GM12872 (cell line): ENCODE measurements around the gene EIF4ENIF1.

Experiments used
- TF ChIP-seq, protein P1 (sequence below): IDR thresholded peaks from 3 replicates; pipeline ENCODE4 v1.5.1; 2011; ENCODE audit warnings: low read depth, mild to moderate bottlenecking, low read length, moderate library complexity; ENCODE audit not compliant: insufficient read depth

The EIF4ENIF1 gene

DNA sequence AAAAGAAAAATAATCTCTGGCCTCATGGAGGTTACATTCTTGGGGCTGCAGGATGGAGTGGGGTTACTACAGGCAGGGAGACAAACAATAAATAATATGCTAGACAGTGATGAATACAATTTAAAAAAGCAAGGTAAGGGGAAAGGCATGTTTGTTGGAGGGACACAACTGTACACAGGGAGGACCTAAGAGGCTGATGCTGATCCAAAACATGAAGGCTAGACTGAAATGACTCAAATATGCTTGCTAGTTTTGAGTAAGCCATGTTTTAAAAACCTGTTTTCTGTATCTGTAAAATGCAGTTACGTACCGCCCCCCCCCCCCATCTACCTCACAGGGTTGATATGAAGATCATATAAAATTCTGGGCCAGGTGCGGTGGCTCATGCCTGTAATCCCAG lies 44.0 kb downstream of the EIF4ENIF1 start:
- TF ChIP-seq, protein P1, sequence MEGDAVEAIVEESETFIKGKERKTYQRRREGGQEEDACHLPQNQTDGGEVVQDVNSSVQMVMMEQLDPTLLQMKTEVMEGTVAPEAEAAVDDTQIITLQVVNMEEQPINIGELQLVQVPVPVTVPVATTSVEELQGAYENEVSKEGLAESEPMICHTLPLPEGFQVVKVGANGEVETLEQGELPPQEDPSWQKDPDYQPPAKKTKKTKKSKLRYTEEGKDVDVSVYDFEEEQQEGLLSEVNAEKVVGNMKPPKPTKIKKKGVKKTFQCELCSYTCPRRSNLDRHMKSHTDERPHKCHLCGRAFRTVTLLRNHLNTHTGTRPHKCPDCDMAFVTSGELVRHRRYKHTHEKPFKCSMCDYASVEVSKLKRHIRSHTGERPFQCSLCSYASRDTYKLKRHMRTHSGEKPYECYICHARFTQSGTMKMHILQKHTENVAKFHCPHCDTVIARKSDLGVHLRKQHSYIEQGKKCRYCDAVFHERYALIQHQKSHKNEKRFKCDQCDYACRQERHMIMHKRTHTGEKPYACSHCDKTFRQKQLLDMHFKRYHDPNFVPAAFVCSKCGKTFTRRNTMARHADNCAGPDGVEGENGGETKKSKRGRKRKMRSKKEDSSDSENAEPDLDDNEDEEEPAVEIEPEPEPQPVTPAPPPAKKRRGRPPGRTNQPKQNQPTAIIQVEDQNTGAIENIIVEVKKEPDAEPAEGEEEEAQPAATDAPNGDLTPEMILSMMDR: no peak

DNA sequence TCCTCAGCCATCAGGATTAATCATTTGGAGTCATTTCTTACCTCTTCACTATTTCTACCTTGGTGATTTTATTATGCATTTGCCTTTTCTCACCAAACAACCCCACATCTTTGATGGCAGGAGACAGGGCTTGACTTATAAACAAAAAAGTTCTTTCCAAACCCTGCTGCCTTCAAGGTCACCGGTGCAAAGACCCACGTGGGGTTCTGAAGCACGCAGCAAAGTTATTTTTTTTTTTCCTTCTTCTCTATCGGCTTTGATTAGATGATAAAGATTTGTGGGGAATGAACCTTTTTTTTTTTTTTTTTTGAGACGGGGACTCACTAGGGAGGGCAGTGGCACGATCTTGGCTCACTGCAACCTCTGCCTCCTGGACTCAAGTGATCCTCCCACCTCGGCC lies 46.1 kb downstream of the EIF4ENIF1 start:
- TF ChIP-seq, protein P1: no peak

DNA sequence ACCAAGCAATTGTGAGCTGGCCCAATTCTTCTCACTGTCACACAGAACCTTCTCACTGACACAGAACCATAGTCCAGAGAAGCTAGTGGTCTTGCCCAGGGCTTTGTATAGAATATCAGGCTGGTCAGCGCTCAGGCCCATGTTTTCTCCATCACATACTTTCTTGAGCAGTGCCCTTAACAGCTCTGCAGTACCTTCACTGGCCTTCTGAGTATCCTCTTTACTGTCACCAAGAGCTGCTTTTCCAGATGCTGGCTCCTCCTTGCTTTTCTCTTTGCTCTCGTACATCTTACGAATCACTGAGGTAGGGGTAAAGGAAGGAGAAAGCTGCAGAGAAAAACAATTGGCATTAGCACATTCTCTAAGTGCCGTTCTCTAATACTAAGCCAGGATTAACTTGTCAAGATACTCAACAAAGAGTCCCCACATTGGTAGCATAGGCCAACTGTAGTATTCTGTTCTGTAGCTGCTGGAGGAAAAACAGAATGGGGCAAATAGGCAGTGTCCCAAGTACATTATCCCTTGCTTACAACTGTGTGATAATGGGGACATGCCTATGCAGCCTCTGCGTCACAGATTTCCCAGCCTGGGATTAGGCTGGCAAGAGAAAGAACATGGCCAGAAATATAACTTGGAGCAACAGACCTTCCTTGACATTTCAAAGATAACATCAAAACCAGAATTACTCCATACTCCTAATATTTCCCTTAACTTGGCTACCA lies 46.7 kb downstream of the EIF4ENIF1 start:
- TF ChIP-seq, protein P1: no peak

DNA sequence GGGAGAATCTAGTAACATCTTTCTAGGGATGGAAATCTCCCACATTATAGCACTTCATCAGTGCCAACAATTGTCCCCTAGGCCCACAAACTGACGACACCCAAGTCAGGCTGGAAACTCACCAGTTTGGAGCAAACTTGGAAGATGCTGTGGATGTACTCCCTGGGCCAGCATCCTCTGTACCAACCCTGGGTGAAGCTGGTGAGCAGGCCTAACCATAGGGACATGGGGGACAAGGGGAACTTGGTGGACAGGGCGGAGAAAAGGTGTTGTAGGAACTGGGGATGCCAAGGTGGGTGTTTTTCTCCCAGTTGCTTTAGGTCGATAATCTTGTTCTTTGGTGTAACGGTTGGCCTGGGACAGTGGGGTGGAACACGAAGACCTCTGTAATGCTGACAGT lies 48.0 kb downstream of the EIF4ENIF1 start:
- TF ChIP-seq, protein P1: no peak

DNA sequence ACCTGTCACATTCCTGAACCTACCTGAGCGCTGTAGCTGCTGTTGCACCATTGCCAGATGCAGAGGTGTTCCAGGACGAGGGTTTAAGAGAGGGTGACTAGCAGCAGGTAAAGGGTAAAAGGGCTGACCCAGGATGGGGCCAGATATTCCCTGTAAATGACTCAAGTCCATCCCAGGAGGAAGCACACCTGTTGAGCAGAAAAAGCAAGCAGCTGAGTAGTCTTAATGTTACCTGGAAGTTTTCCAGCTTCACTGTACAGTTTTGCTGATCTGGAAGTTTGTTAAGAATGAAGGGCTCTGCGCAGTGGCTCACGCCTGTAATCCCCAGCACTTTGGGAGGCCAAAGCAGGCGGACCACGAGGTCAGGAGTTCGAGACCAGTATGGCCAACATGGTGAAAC lies 49.0 kb downstream of the EIF4ENIF1 start:
- TF ChIP-seq, protein P1: no peak

DNA sequence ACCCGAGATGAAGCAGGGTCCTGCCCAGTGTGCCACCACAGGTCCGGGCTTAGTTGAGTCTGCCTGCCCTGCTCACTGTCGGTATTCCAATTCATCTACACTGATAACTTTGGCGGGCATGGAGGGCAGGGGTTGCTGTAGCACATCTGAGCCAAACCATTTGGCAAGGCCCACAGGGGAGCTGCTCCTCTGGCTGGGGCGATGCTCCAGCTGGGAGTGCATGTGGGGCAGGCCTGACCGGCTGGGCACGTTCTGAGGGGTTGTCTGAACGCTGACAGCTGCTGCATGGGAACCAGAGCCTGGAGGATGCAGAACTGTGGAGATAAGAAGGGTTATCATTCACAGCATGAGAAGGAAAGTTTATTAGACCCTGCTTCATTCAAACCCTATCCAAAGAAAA lies 49.8 kb downstream of the EIF4ENIF1 start:
- TF ChIP-seq, protein P1: no peak

DNA sequence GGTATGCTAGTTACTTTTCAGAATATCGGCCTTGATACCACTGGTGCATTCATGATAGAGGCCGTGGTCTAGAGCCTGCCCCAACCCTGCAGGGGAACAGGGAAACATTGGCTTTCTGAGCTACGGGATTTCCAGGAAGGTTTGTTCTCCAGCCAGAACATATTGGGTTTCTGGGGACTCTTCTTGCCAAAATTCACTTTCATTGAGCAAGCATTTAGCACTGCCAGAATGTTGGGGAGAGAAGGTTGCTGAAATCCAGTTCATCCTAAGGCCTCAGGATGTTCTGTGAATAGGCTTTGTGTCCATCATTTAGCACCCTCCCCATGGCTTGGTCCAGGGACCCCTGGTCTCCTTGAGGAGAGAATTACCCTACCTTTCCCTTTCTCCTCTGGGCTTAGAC lies 53.5 kb downstream of the EIF4ENIF1 start:
- TF ChIP-seq, protein P1: no peak
